MG63 (cell line): Measurements from ENCODE around the gene POM121L2. TPM values are rescaled to one million over a fixed set of nuclear protein-coding genes. Genes with fewer than 3 reads are reported as not detected.

Source experiments
- DNase-seq: peaks from one replicate; pipeline ENCODE4 v3.0.0-alpha.2; 2020
- H3K27me3 ChIP-seq: fragments of 250-450 bp; sonication (Bioruptor Pico); 2 replicates; pipeline ENCODE4 v1.5.1; 2020; ENCODE audit warnings: mild to moderate bottlenecking, moderate library complexity
- H3K36me3 ChIP-seq: fragments of 250-450 bp; sonication (Bioruptor Pico); 2 replicates; pipeline ENCODE4 v1.5.1; 2020; ENCODE audit warnings: mild to moderate bottlenecking, moderate library complexity
- H3K4me3 ChIP-seq: fragments of 250-450 bp; sonication (Bioruptor Pico); 2 replicates; pipeline ENCODE4 v1.5.1; 2020; ENCODE audit warnings: mild to moderate bottlenecking, moderate library complexity
- H3K9me3 ChIP-seq: fragments of 250-450 bp; sonication (Bioruptor Pico); 2 replicates; pipeline ENCODE4 v1.5.1; 2020; ENCODE audit warnings: mild to moderate bottlenecking, moderate library complexity
- total RNA-seq: library from RNA; depleted of rRNA; stranded (reverse); fragments of >200 nt; shearing (Covaris generic); gene quantifications from 2 replicates; pipeline ENCODE4 v1.2.3, GENCODE V29; 2014; ENCODE audit warnings: low replicate concordance

Gene POM121L2
- total RNA-seq, 1 experiment from 2014 or later = not detected

DNA sequence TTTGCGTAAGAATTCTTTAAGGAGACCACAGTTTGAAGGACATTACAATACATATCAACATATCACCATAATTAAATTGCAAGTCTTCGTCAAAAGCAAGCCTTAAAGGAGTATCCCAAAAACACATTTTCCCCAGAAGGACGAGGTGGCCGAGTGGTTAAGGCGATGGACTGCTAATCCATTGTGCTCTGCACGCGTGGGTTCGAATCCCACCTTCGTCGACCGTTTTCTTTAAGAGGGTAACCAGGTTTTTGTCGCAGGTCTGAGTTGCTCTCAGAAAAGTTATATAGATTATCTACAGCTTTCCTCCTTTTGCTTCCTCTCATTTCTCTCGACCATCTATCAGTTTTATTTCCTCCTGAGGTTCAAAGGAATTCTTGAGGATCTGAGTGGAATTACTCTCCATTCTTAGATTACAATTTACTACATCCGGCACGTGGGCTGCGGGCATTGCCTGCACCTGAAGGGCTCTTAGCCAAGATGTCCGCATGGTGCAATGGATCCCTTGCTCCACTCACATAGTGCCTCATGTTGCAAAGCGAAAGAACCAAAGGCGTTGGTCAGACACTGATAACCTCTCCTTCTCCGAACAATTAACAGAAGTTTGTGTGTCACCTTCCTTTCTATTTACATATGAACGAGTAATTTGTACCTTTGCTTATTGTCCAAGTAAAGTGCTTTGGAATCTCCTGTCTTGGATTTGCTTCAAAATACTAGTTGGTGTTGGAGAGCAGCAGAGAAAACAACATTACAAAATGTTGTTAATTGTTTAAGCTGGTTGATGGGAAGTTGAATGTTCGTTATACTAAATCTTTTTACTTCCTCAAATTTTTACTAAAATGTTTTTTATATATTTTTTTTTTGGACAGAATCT, 14.0 kb downstream of the POM121L2 start:
- no peaks in the 10 kb centered on the region for H3K9me3 ChIP-seq
- DNase-seq = peak; percentile 89
- H3K27me3 ChIP-seq = peaks cover 4% of the 10 kb centered on the region; the same call in 1 of the 2 replicates
- no peaks in the 10 kb centered on the region for H3K36me3 ChIP-seq
- peak overlapping the region; percentile 59 for H3K4me3 ChIP-seq

GRCh38 chr6:27297484-27297856, 14.6 kb downstream of the POM121L2 start:
- Histone ChIP-seq H3K36me3 (no peaks in the 10 kb centered on the region), H3K9me3 (no peaks in the 10 kb centered on the region), H3K27me3 (peaks cover 4% of the 10 kb centered on the region; the same call in 1 of the 2 replicates), H3K4me3 (peak overlapping the region; percentile 59)
- DNase-seq = no peak

- peak overlapping the region; percentile 59 for H3K4me3 ChIP-seq
- H3K36me3 ChIP-seq = no peaks in the 10 kb centered on the region
- peaks cover 4% of the 10 kb centered on the region; the same call in 1 of the 2 replicates for H3K27me3 ChIP-seq
- no peaks in the 10 kb centered on the region for H3K9me3 ChIP-seq
- peak; percentile 88 for DNase-seq
Observed at GRCh38 chr6:27296106-27296783, 15.8 kb downstream of the POM121L2 start.

- H3K36me3 ChIP-seq = no peaks in the 10 kb centered on the region
- peak; percentile 81 for DNase-seq
- H3K4me3 ChIP-seq = peak overlapping the region; percentile 59
- H3K27me3 ChIP-seq = peaks cover 4% of the 10 kb centered on the region; the same call in 1 of the 2 replicates
- H3K9me3 ChIP-seq = no peaks in the 10 kb centered on the region
Observed at GRCh38 chr6:27295301-27296079, 16.6 kb downstream of the POM121L2 start.

DNA sequence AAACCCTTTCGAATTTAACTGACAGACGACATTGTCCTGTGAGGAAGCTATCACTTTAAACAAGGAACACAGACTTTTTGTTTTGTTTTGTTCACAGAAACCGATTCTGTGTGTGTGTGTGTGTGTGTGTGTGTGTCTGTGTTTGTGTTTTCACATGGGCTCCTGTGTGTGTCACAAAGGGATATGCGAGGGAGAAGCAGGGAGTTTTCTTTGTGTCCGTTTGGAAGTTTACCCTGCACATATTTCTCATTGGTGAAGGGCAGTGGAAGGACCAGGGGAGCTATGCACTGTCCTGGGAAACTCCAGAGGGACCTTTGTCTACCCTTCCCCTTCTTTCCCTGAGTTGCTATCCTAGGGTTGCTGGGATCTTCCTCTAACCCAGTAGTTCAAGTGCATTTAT, 17.7 kb downstream of the POM121L2 start:
- Histone ChIP-seq H3K9me3 (0 out of 2 replicates have a peak, but pooled peaks cover 1% of the 10 kb centered on the region), H3K36me3 (no peaks in the 10 kb centered on the region), H3K4me3 (peak overlapping the region; percentile 59), H3K27me3 (peaks cover 3% of the 10 kb centered on the region; the same call in 1 of the 2 replicates)
- DNase-seq = no peak

GRCh38 chr6:27293436-27294098, 18.5 kb downstream of the POM121L2 start:
- Histone ChIP-seq H3K36me3 (no peaks in the 10 kb centered on the region), H3K9me3 (0 out of 2 replicates have a peak, but pooled peaks cover 1% of the 10 kb centered on the region), H3K27me3 (no peaks in the 10 kb centered on the region), H3K4me3 (peak overlapping the region; percentile 59)
- DNase-seq = peak; percentile 87

DNA sequence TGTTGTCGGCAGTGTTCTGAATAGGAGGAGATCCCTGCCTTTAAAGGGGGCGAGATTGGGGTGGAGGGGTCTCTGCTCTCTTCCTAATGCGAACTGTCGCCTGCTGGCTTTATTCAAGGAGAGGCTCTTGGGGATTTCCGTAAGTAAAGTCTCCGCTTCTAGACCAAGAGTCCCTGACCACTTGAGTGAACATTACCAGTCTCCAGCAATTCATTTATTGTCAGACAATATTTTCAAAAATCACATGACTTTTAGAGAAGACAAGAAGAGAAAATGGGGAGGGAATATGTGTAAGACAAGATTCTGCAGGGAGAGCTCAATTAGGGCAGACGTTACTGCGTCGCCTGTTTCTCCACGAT, 21.2 kb downstream of the POM121L2 start:
- 0 out of 2 replicates have a peak overlapping the region, but pooled peaks have one; percentile 2 for H3K4me3 ChIP-seq

GRCh38 chr6:27290065-27290849, 21.8 kb downstream of the POM121L2 start:
- 0 out of 2 replicates have a peak, but pooled peaks cover 1% of the 10 kb centered on the region for H3K9me3 ChIP-seq
- DNase-seq = peak; percentile 80
- no peaks in the 10 kb centered on the region for H3K36me3 ChIP-seq
- 0 out of 2 replicates have a peak overlapping the region, but pooled peaks have one; percentile 2 for H3K4me3 ChIP-seq
- no peaks in the 10 kb centered on the region for H3K27me3 ChIP-seq

More for the DNA sequence above, 21.2 kb downstream of the POM121L2 start:
- Histone ChIP-seq H3K36me3 (no peaks in the 10 kb centered on the region), H3K27me3 (no peaks in the 10 kb centered on the region), H3K9me3 (0 out of 2 replicates have a peak, but pooled peaks cover 1% of the 10 kb centered on the region)
- DNase-seq = no peak

- Histone ChIP-seq H3K9me3 (0 out of 2 replicates have a peak, but pooled peaks cover 1% of the 10 kb centered on the region), H3K27me3 (no peaks in the 10 kb centered on the region), H3K36me3 (no peaks in the 10 kb centered on the region), H3K4me3 (peak overlapping the region; percentile 45)
- peak; percentile 67 for DNase-seq
Observed at GRCh38 chr6:27288136-27289044, 23.7 kb downstream of the POM121L2 start.

GRCh38 chr6:27287751-27288135, 24.3 kb downstream of the POM121L2 start:
- Histone ChIP-seq H3K4me3 (peak overlapping the region; percentile 45), H3K9me3 (0 out of 2 replicates have a peak, but pooled peaks cover 1% of the 10 kb centered on the region), H3K36me3 (no peaks in the 10 kb centered on the region), H3K27me3 (no peaks in the 10 kb centered on the region)
- DNase-seq = no peak

GRCh38 chr6:27286141-27286540, 25.9 kb downstream of the POM121L2 start:
- no peak for DNase-seq

DNA sequence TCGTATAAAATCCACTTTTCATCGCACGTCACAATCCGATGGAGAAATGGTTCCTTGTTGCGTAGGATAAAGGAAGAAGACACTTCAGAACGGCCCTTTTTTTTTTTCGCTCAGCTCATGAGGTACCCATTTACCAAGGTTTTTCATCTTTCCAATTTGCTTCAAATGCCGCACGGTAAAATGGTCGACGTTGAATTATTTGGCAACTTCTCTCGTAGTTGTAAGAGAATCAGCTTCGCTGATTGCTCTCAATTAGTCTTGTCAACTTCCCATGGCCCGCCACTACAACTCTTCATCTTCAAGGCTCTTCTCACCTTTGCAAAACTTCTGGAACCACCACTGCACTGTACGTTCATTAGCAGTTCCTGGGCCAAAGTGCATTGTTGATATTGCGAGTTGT, 28.8 kb downstream of the POM121L2 start:
- H3K9me3 ChIP-seq = no peaks in the 10 kb centered on the region
- DNase-seq = no peak
- H3K36me3 ChIP-seq = no peaks in the 10 kb centered on the region
- no peaks in the 10 kb centered on the region for H3K27me3 ChIP-seq
- H3K4me3 ChIP-seq = no peak overlapping the region

More at GRCh38 chr6:27286141-27286540, 25.9 kb downstream of the POM121L2 start:
- no peaks in the 10 kb centered on the region for H3K36me3 ChIP-seq
- H3K4me3 ChIP-seq = no peak overlapping the region
- no peaks in the 10 kb centered on the region for H3K27me3 ChIP-seq
- 0 out of 2 replicates have a peak, but pooled peaks cover 1% of the 10 kb centered on the region for H3K9me3 ChIP-seq

DNA sequence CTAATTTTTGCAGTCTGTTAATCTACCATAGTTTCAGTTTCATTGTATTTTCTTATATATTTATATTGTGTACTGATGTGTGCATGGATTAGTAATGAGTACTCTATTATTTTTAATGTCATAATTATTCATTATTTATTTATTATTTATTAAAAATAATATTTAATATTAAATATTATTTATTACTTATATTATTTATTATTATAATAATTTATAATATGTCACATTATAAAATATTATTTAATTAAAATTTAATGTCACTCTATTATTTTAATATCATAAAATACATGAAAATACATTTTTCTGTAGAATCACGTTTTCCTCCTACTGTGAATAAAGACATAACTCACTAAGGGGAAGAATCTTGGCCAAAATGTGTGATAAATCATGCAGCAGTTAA, 30.5 kb downstream of the POM121L2 start:
- Histone ChIP-seq H3K9me3 (no peaks in the 10 kb centered on the region), H3K36me3 (no peaks in the 10 kb centered on the region), H3K27me3 (no peaks in the 10 kb centered on the region), H3K4me3 (peak overlapping the region; percentile 62)
- no peak for DNase-seq

DNA sequence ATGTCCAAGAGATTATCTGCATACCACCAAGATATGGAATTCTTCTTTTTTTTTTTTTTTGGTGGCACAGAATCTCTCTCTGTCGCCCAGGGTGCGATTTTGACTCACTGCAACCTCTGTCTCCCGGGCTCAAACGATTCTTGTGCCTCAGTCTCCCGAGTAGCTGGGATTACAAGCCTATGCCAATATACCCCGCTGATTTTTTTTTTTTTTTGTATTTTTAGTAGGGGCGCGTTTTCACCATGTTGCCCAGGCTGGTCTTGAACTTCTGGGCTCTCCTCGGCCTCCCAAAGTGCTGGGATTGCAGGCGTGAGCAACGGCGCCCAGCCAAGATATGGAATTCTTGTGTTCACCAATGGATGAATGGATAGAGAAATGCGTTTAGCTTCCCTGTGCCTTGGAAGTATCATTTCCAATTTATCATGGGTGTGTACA, 31.0 kb downstream of the POM121L2 start:
- DNase-seq = peak; percentile 26
- no peaks in the 10 kb centered on the region for H3K27me3 ChIP-seq
- H3K4me3 ChIP-seq = peak overlapping the region; percentile 62
- H3K9me3 ChIP-seq = no peaks in the 10 kb centered on the region
- no peaks in the 10 kb centered on the region for H3K36me3 ChIP-seq
